Thoracic aorta (tissue), 2 donors: ENCODE measurements around the gene APOB. TPM values are rescaled to one million over a fixed set of nuclear protein-coding genes. Genes with fewer than 3 reads are reported as not detected.

Experiments
- ATAC-seq: fragments of 150-250 bp; one replicate; pipeline ENCODE4 v1.8.0; 2017; ENCODE audit warnings: low read depth; ENCODE audit not compliant: insufficient number of reproducible peaks, low FRiP score
- DNase-seq: peaks from one replicate; pipeline ENCODE4 v3.0.0-alpha.2; 2020; ENCODE audit warnings: low spot score
- H3K27ac ChIP-seq, 2 donors: fragments of 200-600 bp; sonication (generic); 1 replicate in 1 of 2; 2 replicates in 1 of 2; pipeline ENCODE4 v1.5.1; 2016; ENCODE audit warnings: mild to moderate bottlenecking in 2 of 2, moderate library complexity in 2 of 2
- H3K27me3 ChIP-seq: fragments of 200-600 bp; sonication (generic); replicated peaks from 2 replicates; pipeline ENCODE4 v1.6.0; 2016; ENCODE audit warnings: mild to moderate bottlenecking; ENCODE audit not compliant: insufficient read depth
- H3K36me3 ChIP-seq: fragments of 200-600 bp; sonication (generic); one replicate; pipeline ENCODE4 v1.5.1; 2016
- H3K4me1 ChIP-seq, 2 donors: fragments of 200-600 bp; sonication (generic); 1 replicate in 1 of 2; 2 replicates in 1 of 2; pipeline versions ENCODE4 v1.5.1 to v1.6.0; 2016; ENCODE audit warnings: low read depth in 2 of 2, mild to moderate bottlenecking in 1 of 2; ENCODE audit not compliant: control insufficient read depth in 1 of 2
- H3K4me3 ChIP-seq: fragments of 200-600 bp; sonication (generic); 2 replicates; pipeline ENCODE4 v1.5.1; 2016; ENCODE audit warnings: mild to moderate bottlenecking
- H3K9me3 ChIP-seq: fragments of 200-600 bp; sonication (generic); 2 replicates; pipeline ENCODE4 v1.5.1; 2016
- CTCF ChIP-seq: fragments of 200-600 bp; sonication (generic); IDR thresholded peaks from one replicate; pipeline ENCODE4 v1.5.1; 2019; ENCODE audit warnings: antibody characterized with exemption
- total RNA-seq, 2 donors: library from RNA; depleted of rRNA; stranded (reverse); fragments of >200 nt; gene quantifications; one replicate each; pipeline versions ENCODE4 v1.1.0 to v1.2.3, GENCODE V29; 2016

Gene APOB
- total RNA-seq, 2 donors from 2014 or later: 4.7 to 6.1 TPM

- TF ChIP-seq CTCF: no peak
- H3K4me3 ChIP-seq: no peak overlapping the region
- no peaks in the 10 kb centered on the region for H3K27me3 ChIP-seq
- ATAC-seq (no peak), DNase-seq (no peak)
- H3K27ac ChIP-seq: no peak overlapping the region
- peaks cover 3% of the 10 kb centered on the region for H3K36me3 ChIP-seq
- no peaks in the 10 kb centered on the region for H3K9me3 ChIP-seq
- H3K4me1 ChIP-seq: no peaks in the 10 kb centered on the region
Measured at GRCh38 chr2:21011876-21012556, 31.9 kb downstream of the APOB start.

- Histone ChIP-seq H3K4me3 (no peak overlapping the region), H3K27ac (no peak overlapping the region), H3K27me3 (no peaks in the 10 kb centered on the region), H3K36me3 (peaks cover 3% of the 10 kb centered on the region), H3K9me3 (no peaks in the 10 kb centered on the region), H3K4me1 (no peaks in the 10 kb centered on the region)
- no peak for TF ChIP-seq CTCF
- ATAC-seq (no peak), DNase-seq (no peak)
Measured at GRCh38 chr2:21011453-21011852, 32.4 kb downstream of the APOB start.

GRCh38 chr2:21010813-21011439 is 32.9 kb downstream of the APOB start:
- ATAC-seq: no peak
- H3K27ac ChIP-seq: no peak overlapping the region

GRCh38 chr2:21009662-21010225 is 34.1 kb downstream of the APOB start:
- no peak for TF ChIP-seq CTCF
- peaks cover 3% of the 10 kb centered on the region for H3K36me3 ChIP-seq
- ATAC-seq (no peak), DNase-seq (no peak)
- no peak overlapping the region for H3K4me3 ChIP-seq
- H3K27me3 ChIP-seq: no peaks in the 10 kb centered on the region
- H3K9me3 ChIP-seq: no peaks in the 10 kb centered on the region
- H3K4me1 ChIP-seq: no peaks in the 10 kb centered on the region
- no peak overlapping the region for H3K27ac ChIP-seq

More at GRCh38 chr2:21010813-21011439, 32.9 kb downstream of the APOB start:
- DNase-seq: no peak
- H3K4me3 ChIP-seq: no peak overlapping the region
- no peaks in the 10 kb centered on the region for H3K4me1 ChIP-seq
- TF ChIP-seq CTCF: no peak
- H3K27me3 ChIP-seq: no peaks in the 10 kb centered on the region
- H3K36me3 ChIP-seq: peaks cover 3% of the 10 kb centered on the region
- H3K9me3 ChIP-seq: no peaks in the 10 kb centered on the region

- H3K4me1 ChIP-seq: no peaks in the 10 kb centered on the region
- H3K36me3 ChIP-seq: peaks cover 5% of the 10 kb centered on the region
- DNase-seq (no peak), ATAC-seq (no peak)
- H3K27me3 ChIP-seq: no peaks in the 10 kb centered on the region
- no peak for TF ChIP-seq CTCF
- H3K9me3 ChIP-seq: no peaks in the 10 kb centered on the region
- H3K27ac ChIP-seq: no peak overlapping the region
- no peak overlapping the region for H3K4me3 ChIP-seq
Measured at GRCh38 chr2:21008790-21009661, 34.8 kb downstream of the APOB start.
